Stomach smooth muscle (tissue), 2 donors: ENCODE measurements around the gene PDE7B.

Experiments
- H3K27ac ChIP-seq: one replicate; pipeline ENCODE4 v1.7.0; 2013; ENCODE audit warnings: mild to moderate bottlenecking, low read length, inconsistent platforms
- H3K27me3 ChIP-seq, 2 donors: one replicate each; pipeline ENCODE4 v1.7.0; 2013; ENCODE audit warnings: low read length in 2 of 2; ENCODE audit not compliant: insufficient read depth in 2 of 2, control insufficient read depth in 1 of 2
- H3K36me3 ChIP-seq, 2 donors: one replicate each; pipeline ENCODE4 v1.7.0; 2013; ENCODE audit warnings: low read length in 2 of 2; ENCODE audit not compliant: control insufficient read depth in 2 of 2, insufficient read depth in 2 of 2
- H3K4me1 ChIP-seq: one replicate; pipeline ENCODE4 v1.7.0; 2013; ENCODE audit warnings: low read length; ENCODE audit not compliant: control insufficient read depth, insufficient read depth
- H3K4me3 ChIP-seq, 2 donors: one replicate each; pipeline ENCODE4 v1.7.0; 2013; ENCODE audit warnings: low read length in 2 of 2
- H3K9ac ChIP-seq, 2 donors: one replicate each; pipeline ENCODE4 v1.7.0; 2013; ENCODE audit warnings: low read length in 2 of 2, mild to moderate bottlenecking in 1 of 2
- H3K9me3 ChIP-seq, 2 donors: one replicate each; pipeline ENCODE4 v1.7.0; 2013; ENCODE audit warnings: low read length in 2 of 2; ENCODE audit not compliant: control insufficient read depth in 2 of 2
- donor health status: healthy.
- donor health status: Pancreatic carcinoma.

PDE7B gene

GRCh38 chr6:136146130-136146529 is 294.6 kb downstream of the PDE7B start:
- H3K27ac ChIP-seq, result no peak overlapping the region
- peaks cover 3 to 6% of the 10 kb centered on the region in 2 donors for H3K36me3 ChIP-seq
- no peaks in the 10 kb centered on the region for H3K4me1 ChIP-seq
- H3K27me3 ChIP-seq, result no peaks in the 10 kb centered on the region
- H3K9ac ChIP-seq, result no peak overlapping the region
- H3K4me3 ChIP-seq, result no peak overlapping the region
- H3K9me3 ChIP-seq, result no peaks in the 10 kb centered on the region

GRCh38 chr6:136147342-136147741 is 295.8 kb downstream of the PDE7B start:
- Histone ChIP-seq H3K4me1 (no peaks in the 10 kb centered on the region), H3K4me3 (no peak overlapping the region), H3K27ac (no peak overlapping the region), H3K27me3 (no peaks in the 10 kb centered on the region), H3K36me3 (peaks cover 3 to 6% of the 10 kb centered on the region in 2 donors), H3K9ac (no peak overlapping the region), H3K9me3 (no peaks in the 10 kb centered on the region)

DNA sequence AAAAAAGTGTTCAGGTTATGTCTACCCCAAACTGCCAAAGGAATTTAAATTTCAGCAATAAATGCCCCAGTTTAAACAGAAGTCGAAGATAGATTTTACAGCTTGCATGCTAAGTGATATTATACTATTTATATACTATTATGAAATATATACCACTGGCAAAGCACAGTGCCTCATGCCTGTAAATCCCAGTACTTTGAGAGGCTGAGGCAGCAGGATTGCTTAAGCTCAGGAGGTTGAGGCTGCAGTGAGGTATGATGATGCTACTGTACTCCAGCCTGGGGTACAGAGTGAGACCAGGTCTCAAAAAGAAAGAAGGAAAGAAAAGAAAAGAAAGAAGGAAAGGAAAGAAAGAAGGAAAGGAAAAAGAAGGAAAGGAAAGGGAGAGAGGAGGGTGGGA is 296.6 kb downstream of the PDE7B start:
- no peak overlapping the region for H3K9ac ChIP-seq
- no peaks in the 10 kb centered on the region for H3K4me1 ChIP-seq
- no peak overlapping the region for H3K4me3 ChIP-seq

GRCh38 chr6:136148523-136148922 is 297.0 kb downstream of the PDE7B start:
- no peak overlapping the region for H3K4me3 ChIP-seq
- peaks cover 3 to 10% of the 10 kb centered on the region in 2 donors for H3K36me3 ChIP-seq

More for the DNA sequence above, 296.6 kb downstream of the PDE7B start:
- Histone ChIP-seq H3K27ac (no peak overlapping the region), H3K36me3 (peaks cover 3 to 10% of the 10 kb centered on the region in 2 donors), H3K27me3 (no peaks in the 10 kb centered on the region), H3K9me3 (no peaks in the 10 kb centered on the region)

DNA sequence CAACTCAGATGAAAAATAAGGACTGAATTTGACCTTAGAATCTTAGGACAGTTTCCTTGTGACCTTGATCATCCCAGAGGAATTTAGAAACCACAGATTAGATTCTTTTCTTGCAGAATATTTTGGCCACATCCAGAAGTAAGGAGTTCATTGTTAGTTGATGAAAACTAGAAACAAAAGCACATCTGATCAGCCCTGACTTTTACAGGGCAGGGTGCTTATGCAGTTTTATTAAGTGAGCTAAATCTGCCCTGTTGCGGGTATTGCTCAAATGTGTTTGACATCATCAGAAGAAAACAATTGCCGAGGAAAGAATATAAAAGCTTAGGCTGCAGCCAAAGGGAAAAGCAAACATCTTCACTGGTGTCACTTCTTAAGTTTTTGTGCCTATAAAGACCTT is 297.8 kb downstream of the PDE7B start:
- Histone ChIP-seq H3K4me1 (no peaks in the 10 kb centered on the region), H3K27me3 (no peaks in the 10 kb centered on the region), H3K4me3 (no peak overlapping the region), H3K9me3 (no peaks in the 10 kb centered on the region), H3K9ac (no peak overlapping the region), H3K36me3 (peaks cover 6 to 12% of the 10 kb centered on the region in 2 donors), H3K27ac (no peak overlapping the region)

More at GRCh38 chr6:136148523-136148922, 297.0 kb downstream of the PDE7B start:
- H3K9ac ChIP-seq, result no peak overlapping the region
- H3K9me3 ChIP-seq, result no peaks in the 10 kb centered on the region
- no peak overlapping the region for H3K27ac ChIP-seq
- no peaks in the 10 kb centered on the region for H3K27me3 ChIP-seq
- H3K4me1 ChIP-seq, result no peaks in the 10 kb centered on the region

DNA sequence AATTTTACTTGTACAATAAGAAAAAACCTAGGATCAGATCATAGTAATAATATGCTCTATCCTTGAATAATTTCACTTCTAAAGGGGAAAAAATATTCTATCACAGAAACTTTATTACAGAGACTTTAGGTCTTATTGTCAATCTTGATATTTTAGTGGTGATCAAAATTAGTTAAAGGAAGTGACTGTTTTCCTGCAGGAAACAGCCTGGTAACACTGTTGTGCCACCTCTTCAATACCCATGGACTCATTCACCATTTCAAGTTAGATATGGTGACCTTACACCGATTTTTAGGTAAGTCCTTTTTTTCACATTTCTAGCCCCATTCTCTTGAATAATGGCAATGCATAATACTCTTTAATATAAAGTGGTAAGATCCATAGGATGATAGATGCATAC is 299.5 kb downstream of the PDE7B start:
- Histone ChIP-seq H3K4me1 (no peaks in the 10 kb centered on the region), H3K4me3 (no peak overlapping the region), H3K27me3 (no peaks in the 10 kb centered on the region), H3K9me3 (no peaks in the 10 kb centered on the region), H3K36me3 (peaks cover 10 to 18% of the 10 kb centered on the region in 2 donors), H3K9ac (no peak overlapping the region), H3K27ac (no peak overlapping the region)

DNA sequence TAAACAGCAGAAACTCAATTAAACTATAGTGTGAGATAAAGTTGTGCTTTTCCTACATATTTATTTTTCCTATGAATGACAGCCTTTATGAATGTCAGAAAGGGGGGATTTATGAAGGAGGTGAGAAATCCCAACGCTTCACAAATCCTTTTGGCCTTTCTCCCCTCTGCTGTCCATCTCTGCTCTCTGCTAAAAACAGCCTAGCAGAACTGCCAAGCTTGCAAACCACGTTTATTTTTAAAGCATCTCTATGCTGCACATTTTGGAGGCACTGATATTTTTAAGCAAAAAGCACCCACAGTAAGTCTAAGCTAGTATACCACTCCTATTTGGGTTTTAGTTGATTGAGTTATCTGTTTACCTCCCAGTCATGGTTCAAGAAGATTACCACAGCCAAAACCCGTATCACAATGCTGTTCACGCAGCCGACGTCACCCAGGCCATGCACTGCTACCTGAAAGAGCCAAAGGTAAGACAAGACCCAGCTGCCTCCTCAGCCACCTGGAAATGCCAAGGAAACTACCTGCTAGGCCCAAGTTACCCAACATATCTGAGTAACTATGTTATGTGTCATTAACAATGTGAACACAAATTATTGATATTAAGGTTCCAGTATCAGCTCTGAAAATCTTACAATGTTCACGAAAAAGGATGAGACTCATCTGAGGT is 302.3 kb downstream of the PDE7B start:
- peaks cover 8 to 25% of the 10 kb centered on the region in 2 donors for H3K36me3 ChIP-seq
- H3K4me3 ChIP-seq, result no peak overlapping the region
- no peaks in the 10 kb centered on the region for H3K9me3 ChIP-seq
- H3K27ac ChIP-seq, result no peak overlapping the region
- peaks cover 5% of the 10 kb centered on the region for H3K4me1 ChIP-seq
- H3K9ac ChIP-seq, result no peak overlapping the region
- H3K27me3 ChIP-seq, result no peaks in the 10 kb centered on the region

GRCh38 chr6:136155191-136155590 is 303.7 kb downstream of the PDE7B start:
- H3K4me1 ChIP-seq, result peaks cover 5% of the 10 kb centered on the region
- H3K27ac ChIP-seq, result no peak overlapping the region
- H3K27me3 ChIP-seq, result no peaks in the 10 kb centered on the region
- H3K4me3 ChIP-seq, result no peak overlapping the region
- no peaks in the 10 kb centered on the region for H3K9me3 ChIP-seq
- H3K9ac ChIP-seq, result no peak overlapping the region
- H3K36me3 ChIP-seq, result peaks cover 8 to 27% of the 10 kb centered on the region in 2 donors

- H3K27me3 ChIP-seq, result no peaks in the 10 kb centered on the region
- H3K9ac ChIP-seq, result no peak overlapping the region
- H3K9me3 ChIP-seq, result no peaks in the 10 kb centered on the region
- peaks cover 5% of the 10 kb centered on the region for H3K4me1 ChIP-seq
- peaks cover 8 to 21% of the 10 kb centered on the region in 2 donors for H3K36me3 ChIP-seq
- no peak overlapping the region for H3K27ac ChIP-seq
- H3K4me3 ChIP-seq, result no peak overlapping the region
Measured at GRCh38 chr6:136157743-136158142, 306.2 kb downstream of the PDE7B start.

GRCh38 chr6:136158387-136158821 is 306.9 kb downstream of the PDE7B start:
- Histone ChIP-seq H3K27ac (no peak overlapping the region), H3K9me3 (no peaks in the 10 kb centered on the region), H3K4me3 (no peak overlapping the region), H3K4me1 (peaks cover 5% of the 10 kb centered on the region), H3K27me3 (no peaks in the 10 kb centered on the region), H3K9ac (no peak overlapping the region), H3K36me3 (peaks cover 8 to 24% of the 10 kb centered on the region in 2 donors)

- H3K9me3 ChIP-seq, result no peaks in the 10 kb centered on the region
- peaks cover 5% of the 10 kb centered on the region for H3K4me1 ChIP-seq
- H3K9ac ChIP-seq, result no peak overlapping the region
- H3K4me3 ChIP-seq, result no peak overlapping the region
- no peak overlapping the region for H3K27ac ChIP-seq
- no peaks in the 10 kb centered on the region for H3K27me3 ChIP-seq
- H3K36me3 ChIP-seq, result peaks cover 7 to 24% of the 10 kb centered on the region in 2 donors
Measured at GRCh38 chr6:136158971-136159370, 307.5 kb downstream of the PDE7B start.
